A549 (cell line): ENCODE results near the gene GABBR2.

Experiments
- CTCF ChIP-seq: fragments of >200 bp; sonication (Bioruptor Twin); formaldehyde crosslinking; IDR thresholded peaks from 3 replicates; pipeline ENCODE4 v1.5.1; 2016
- ELK1 ChIP-seq: fragments of 150-350 bp; IDR thresholded peaks from 2 replicates; pipeline ENCODE4 v1.6.1; 2014; ENCODE audit warnings: low read depth, mild to moderate bottlenecking, low read length
- ESRRA ChIP-seq: fragments of 150-350 bp; IDR thresholded peaks from 2 replicates; pipeline ENCODE4 v1.6.1; 2014; ENCODE audit warnings: mild to moderate bottlenecking, low read length, borderline replicate concordance
- FOSL2 ChIP-seq, 2 experiments: fragments of 450-650 bp in 1 of 2; fragments of >200 bp in 1 of 2; sonication (Bioruptor Twin) in 1 of 2; formaldehyde crosslinking; IDR thresholded peaks; 2 replicates each; pipeline versions ENCODE4 v1.5.0 to v1.6.1; 2016 to 2020; ENCODE audit warnings: mild to moderate bottlenecking in 1 of 2, moderate library complexity in 1 of 2
- JUN ChIP-seq, 2 experiments: fragments of >200 bp; sonication (Bioruptor Twin); formaldehyde crosslinking; IDR thresholded peaks; 2 replicates in 1 of 2; 3 replicates in 1 of 2; pipeline ENCODE4 v1.6.1; 2016 to 2017
- MAX ChIP-seq: IDR thresholded peaks from 2 replicates; pipeline ENCODE4 v1.6.1; 2012
- MAZ ChIP-seq: fragments of 150-350 bp; IDR thresholded peaks from 2 replicates; pipeline ENCODE4 v1.6.1; 2014; ENCODE audit warnings: antibody characterized with exemption, low read depth, low read length, borderline replicate concordance
- POLR2A ChIP-seq: IDR thresholded peaks from 2 replicates; pipeline ENCODE4 v1.6.1; 2012; ENCODE audit warnings: mild to moderate bottlenecking, low read length
- REST ChIP-seq: fragments of 200-600 bp; sonication (generic); IDR thresholded peaks from 2 replicates; pipeline ENCODE4 v1.6.1; 2016; ENCODE audit warnings: antibody characterized with exemption, mild to moderate bottlenecking, moderate library complexity
- TP53 ChIP-seq: fragments of 250-450 bp; sonication (Bioruptor Pico); IDR thresholded peaks from 2 replicates; pipeline ENCODE4 v1.5.0; 2021; ENCODE audit warnings: mild to moderate bottlenecking, moderate library complexity
- ZNF302 ChIP-seq: fragments of 250-450 bp; sonication (Bioruptor Pico); IDR thresholded peaks from 2 replicates; pipeline ENCODE4 v1.9.0; 2021; ENCODE audit warnings: inconsistent platforms, mild to moderate bottlenecking, moderate library complexity

- TF ChIP-seq CTCF (no peak), TP53 (CRISPR knock-in tag) (no peak), MAZ (no peak), REST (no peak), ZNF302 (no peak), ESRRA (no peak), JUN (IDR thresholded peaks at IDR 0.05) (no peak), POLR2A (no peak), FOSL2 (IDR thresholded peaks at IDR 0.05) (no peak), FOSL2 (CRISPR knock-in tag; IDR thresholded peaks at IDR 0.05) (no peak), ELK1 (no peak), MAX (no peak)
Measured at GRCh38 chr9:98567540-98568233, 141.0 kb downstream of the GABBR2 start.
